ENCODE results near the gene TOMM20. TPM values are rescaled to one million over a fixed set of nuclear protein-coding genes. Genes with fewer than 3 reads are reported as not detected.

Gene TOMM20
- total and polyA plus RNA-seq, 4 experiments from 2014 or later: 64.4 to 108 (median 86.4) TPM

DNA sequence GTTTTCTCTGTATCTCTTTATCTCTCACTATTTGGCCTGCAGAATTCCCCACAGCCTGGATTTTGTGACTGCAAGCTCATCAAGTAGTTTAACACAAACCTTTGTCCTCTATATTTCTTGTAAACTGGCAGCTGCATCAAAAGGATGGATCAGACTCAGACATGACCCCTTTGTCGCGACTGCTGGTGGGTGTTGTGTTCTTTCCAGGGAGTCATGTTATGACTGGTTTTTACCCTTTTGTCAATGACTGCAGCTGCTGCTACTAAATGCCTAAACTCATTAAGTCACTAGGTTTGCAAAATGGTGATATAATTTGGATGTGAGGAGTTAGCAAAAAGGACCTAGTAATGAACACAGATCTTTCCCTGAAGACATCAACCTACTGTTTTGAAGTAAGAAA is 10.2 kb upstream of the TOMM20 start:
- H3K4me1 Mint-ChIP-seq: peaks cover 3 to 13% (median 7%) of the 10 kb centered on the region in 4 donors
- DNase-seq: no peak
- H3K27ac ChIP-seq (ENCODE audit: low read depth, low read length): no peak overlapping the region
- ChIA-PET POLR2A (ENCODE audit: partially characterized antibody) (interaction anchor here (1.0 to 1.9 kb wide), 3 partner anchors 11 to 45 kb away, joined by 3 to 8 read pairs (median 3); partner anchors contain the start of gene RBM34), CTCF (ENCODE audit: partially characterized antibody) (interaction anchor here (1.0 kb wide), 1 partner anchor 34 kb away, joined by 5 read pairs; no protein-coding TSS in a partner anchor)
- intact Hi-C loops (cut with micrococcal nuclease): no loop called here
- H3K4me1 ChIP-seq (ENCODE audit: insufficient read depth, low read length): no peaks in the 10 kb centered on the region
- H3K9me3 Mint-ChIP-seq: peaks cover 0 to 2% (median 0%) of the 10 kb centered on the region in 8 donors
- peaks cover 60% of the 10 kb centered on the region for H3K36me3 ChIP-seq (ENCODE audit: insufficient read depth, low read length)
- H3K4me3 Mint-ChIP-seq: no peak overlapping the region
- peaks cover 56 to 84% of the 10 kb centered on the region in 2 donors for H3K36me3 Mint-ChIP-seq
- no peaks in the 10 kb centered on the region for H3K27me3 ChIP-seq (ENCODE audit: insufficient read depth, low read length)
- no peaks in the 10 kb centered on the region for H3K27me3 Mint-ChIP-seq
- H3K27ac Mint-ChIP-seq: peak overlapping the region in 5 of 7 donors; percentile 11 to 83 (median 60)
- no peak overlapping the region for H3K4me3 ChIP-seq (ENCODE audit: low read length in 2 of 2)
- H3K9me3 ChIP-seq (ENCODE audit: control insufficient read depth in 1 of 2, low read length in 2 of 2): no peaks in the 10 kb centered on the region

GRCh38 chr1:235136111-235136510 is 7.5 kb upstream of the TOMM20 start:
- intact Hi-C loops (cut with micrococcal nuclease): no loop called here
- Mint-ChIP-seq H3K27me3 (no peaks in the 10 kb centered on the region), H3K27ac (peak overlapping the region in 2 of 7 donors; percentile 63 to 73), H3K4me3 (no peak overlapping the region), H3K9me3 (peaks cover 0 to 2% (median 0%) of the 10 kb centered on the region in 8 donors), H3K36me3 (peaks cover 43 to 77% of the 10 kb centered on the region in 2 donors), H3K4me1 (peaks cover 2 to 13% (median 7%) of the 10 kb centered on the region in 4 donors)
- DNase-seq: no peak
- Histone ChIP-seq H3K27me3 (ENCODE audit: insufficient read depth, low read length) (no peaks in the 10 kb centered on the region), H3K4me1 (ENCODE audit: insufficient read depth, low read length) (no peaks in the 10 kb centered on the region), H3K9me3 (ENCODE audit: control insufficient read depth in 1 of 2, low read length in 2 of 2) (no peaks in the 10 kb centered on the region), H3K36me3 (ENCODE audit: insufficient read depth, low read length) (peaks cover 47% of the 10 kb centered on the region), H3K27ac (ENCODE audit: low read depth, low read length) (no peak overlapping the region), H3K4me3 (ENCODE audit: low read length in 2 of 2) (no peak overlapping the region)
- CTCF ChIA-PET (ENCODE audit: partially characterized antibody): interaction anchor here (0.6 kb wide), 1 partner anchor 9 kb away, joined by 3 read pairs; no protein-coding TSS in a partner anchor
- POLR2A ChIA-PET (ENCODE audit: partially characterized antibody): interaction anchor here (1.5 kb wide), 1 partner anchor 9 kb away, joined by 5 read pairs; no protein-coding TSS in a partner anchor

GRCh38 chr1:235134171-235134570 is 5.5 kb upstream of the TOMM20 start:
- no peak overlapping the region for H3K4me3 Mint-ChIP-seq
- peaks cover 1 to 10% (median 4%) of the 10 kb centered on the region in 4 donors for H3K4me1 Mint-ChIP-seq
- peaks cover 40 to 69% of the 10 kb centered on the region in 2 donors for H3K36me3 Mint-ChIP-seq
- Histone ChIP-seq H3K4me1 (ENCODE audit: insufficient read depth, low read length) (peaks cover 4% of the 10 kb centered on the region), H3K27me3 (ENCODE audit: insufficient read depth, low read length) (no peaks in the 10 kb centered on the region), H3K27ac (ENCODE audit: low read depth, low read length) (no peak overlapping the region), H3K9me3 (ENCODE audit: control insufficient read depth in 1 of 2, low read length in 2 of 2) (no peaks in the 10 kb centered on the region), H3K36me3 (ENCODE audit: insufficient read depth, low read length) (peaks cover 39% of the 10 kb centered on the region), H3K4me3 (ENCODE audit: low read length in 2 of 2) (no peak overlapping the region)
- POLR2A ChIA-PET (ENCODE audit: partially characterized antibody): no interaction called here
- H3K27ac Mint-ChIP-seq: peak overlapping the region in 2 of 7 donors; percentile 27 to 53
- CTCF ChIA-PET (ENCODE audit: partially characterized antibody): no interaction called here
- no peak for DNase-seq
- intact Hi-C loops (cut with micrococcal nuclease): no loop called here
- no peaks in the 10 kb centered on the region for H3K27me3 Mint-ChIP-seq
- peaks cover 0 to 2% (median 0%) of the 10 kb centered on the region in 8 donors for H3K9me3 Mint-ChIP-seq

- H3K4me3 ChIP-seq (ENCODE audit: low read length in 2 of 2): no peak overlapping the region
- H3K27me3 ChIP-seq (ENCODE audit: insufficient read depth, low read length): no peaks in the 10 kb centered on the region
- no peaks in the 10 kb centered on the region for H3K9me3 ChIP-seq (ENCODE audit: control insufficient read depth in 1 of 2, low read length in 2 of 2)
- peaks cover 0 to 2% (median 0%) of the 10 kb centered on the region in 8 donors for H3K9me3 Mint-ChIP-seq
- H3K27me3 Mint-ChIP-seq: no peaks in the 10 kb centered on the region
- H3K27ac Mint-ChIP-seq: peak overlapping the region in 4 of 7 donors; percentile 35 to 81 (median 70)
- H3K36me3 ChIP-seq (ENCODE audit: insufficient read depth, low read length): peaks cover 28% of the 10 kb centered on the region
- H3K4me3 Mint-ChIP-seq: no peak overlapping the region
- peaks cover 0 to 17% (median 4%) of the 10 kb centered on the region in 4 donors for H3K4me1 Mint-ChIP-seq
- peaks cover 32 to 68% of the 10 kb centered on the region in 2 donors for H3K36me3 Mint-ChIP-seq
- H3K27ac ChIP-seq (ENCODE audit: low read depth, low read length): no peak overlapping the region
- intact Hi-C loops (cut with micrococcal nuclease): no loop called here
- peaks cover 7% of the 10 kb centered on the region for H3K4me1 ChIP-seq (ENCODE audit: insufficient read depth, low read length)
- ChIA-PET CTCF (ENCODE audit: partially characterized antibody) (interaction anchor here (0.6 to 1.7 kb wide), 4 partner anchors 11 to 648 kb away, joined by 3 to 5 read pairs (median 4); no protein-coding TSS in a partner anchor), POLR2A (ENCODE audit: partially characterized antibody) (interaction anchor here (1.3 kb wide), 1 partner anchor 28 kb away, joined by 5 read pairs; the partner anchor contains the start of gene RBM34)
- no peak for DNase-seq
These were observed 4.4 kb upstream of the TOMM20 start for GRCh38 chr1:235133086-235133485.

DNA sequence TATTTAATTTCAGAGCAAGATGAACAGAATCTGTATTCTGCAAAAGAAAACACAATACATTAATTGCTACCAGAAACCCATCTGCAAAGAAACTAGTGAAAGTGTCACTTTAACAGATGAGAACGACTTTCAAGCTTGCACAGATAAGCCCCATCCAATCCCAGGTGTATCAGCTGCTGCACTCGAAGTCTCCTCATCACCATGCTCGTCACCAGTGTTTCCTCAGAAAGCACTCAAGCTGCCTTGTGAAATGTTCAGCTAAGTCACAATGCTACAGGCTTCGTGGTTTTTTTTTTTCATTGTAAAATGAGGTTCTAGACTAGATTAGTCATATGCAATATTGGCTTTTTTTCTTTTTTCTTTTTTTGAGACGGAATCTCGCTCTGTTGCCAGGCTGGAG is 3.3 kb upstream of the TOMM20 start:
- ChIA-PET POLR2A (ENCODE audit: partially characterized antibody) (interaction anchor here (1.3 kb wide), 1 partner anchor 29 kb away, joined by 5 read pairs; the partner anchor contains the start of gene RBM34), CTCF (ENCODE audit: partially characterized antibody) (interaction anchor here (1.0 to 1.7 kb wide), 3 partner anchors 10 to 285 kb away, joined by 4 to 5 read pairs (median 4); no protein-coding TSS in a partner anchor)
- H3K36me3 Mint-ChIP-seq: peaks cover 27 to 68% of the 10 kb centered on the region in 2 donors

DNA sequence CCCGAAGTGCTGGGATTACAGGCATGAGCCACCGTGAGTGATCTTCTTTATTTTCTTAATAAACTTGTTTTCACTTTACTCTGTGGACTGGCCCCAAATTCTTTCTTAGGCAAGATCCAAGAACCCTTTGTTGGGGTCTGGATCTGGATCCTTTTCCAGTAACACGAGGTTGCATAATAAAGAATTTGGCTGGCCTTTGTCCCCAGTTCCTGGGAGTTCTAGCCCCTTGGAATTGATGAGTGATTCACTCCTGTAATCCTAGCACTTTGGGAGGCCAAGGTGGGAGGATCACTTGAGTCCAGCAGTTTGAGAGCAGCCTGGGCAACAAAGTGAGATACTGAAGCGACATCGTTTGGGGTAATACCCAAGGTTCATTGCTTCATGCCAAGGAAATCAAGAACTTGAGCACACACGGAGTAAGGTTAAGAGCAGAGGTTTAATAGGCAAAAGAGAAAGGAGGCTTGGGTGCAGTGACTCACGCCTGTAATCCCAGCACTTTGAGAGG is 2.2 kb upstream of the TOMM20 start:
- intact Hi-C loops (cut with micrococcal nuclease): no loop called here
- Mint-ChIP-seq H3K4me3 (no peak overlapping the region), H3K27ac (peak overlapping the region in 6 of 7 donors; percentile 47 to 97 (median 78)), H3K36me3 (peaks cover 16 to 63% of the 10 kb centered on the region in 2 donors), H3K27me3 (no peaks in the 10 kb centered on the region), H3K4me1 (peaks cover 13 to 39% (median 23%) of the 10 kb centered on the region in 4 donors), H3K9me3 (no peaks in the 10 kb centered on the region)
- ChIA-PET CTCF (ENCODE audit: partially characterized antibody) (no interaction called here), POLR2A (ENCODE audit: partially characterized antibody) (interaction anchor here (1.4 kb wide), 1 partner anchor 30 kb away, joined by 6 read pairs; the partner anchor contains the start of gene RBM34)
- Histone ChIP-seq H3K27me3 (ENCODE audit: insufficient read depth, low read length) (no peaks in the 10 kb centered on the region), H3K4me1 (ENCODE audit: insufficient read depth, low read length) (peaks cover 22% of the 10 kb centered on the region), H3K27ac (ENCODE audit: low read depth, low read length) (no peak overlapping the region), H3K36me3 (ENCODE audit: insufficient read depth, low read length) (peaks cover 7% of the 10 kb centered on the region), H3K4me3 (ENCODE audit: low read length in 2 of 2) (no peak overlapping the region), H3K9me3 (ENCODE audit: control insufficient read depth in 1 of 2, low read length in 2 of 2) (no peaks in the 10 kb centered on the region)
- DNase-seq: no peak

More for the DNA sequence above, 3.3 kb upstream of the TOMM20 start:
- Mint-ChIP-seq H3K4me3 (no peak overlapping the region), H3K27me3 (no peaks in the 10 kb centered on the region), H3K27ac (peak overlapping the region in 5 of 7 donors; percentile 37 to 73 (median 46)), H3K4me1 (peaks cover 3 to 28% (median 13%) of the 10 kb centered on the region in 4 donors), H3K9me3 (peaks cover 0 to 2% (median 0%) of the 10 kb centered on the region in 8 donors)
- H3K4me1 ChIP-seq (ENCODE audit: insufficient read depth, low read length): peaks cover 12% of the 10 kb centered on the region
- DNase-seq: no peak
- H3K36me3 ChIP-seq (ENCODE audit: insufficient read depth, low read length): peaks cover 18% of the 10 kb centered on the region
- H3K4me3 ChIP-seq (ENCODE audit: low read length in 2 of 2): no peak overlapping the region
- H3K9me3 ChIP-seq (ENCODE audit: control insufficient read depth in 1 of 2, low read length in 2 of 2): no peaks in the 10 kb centered on the region
- H3K27me3 ChIP-seq (ENCODE audit: insufficient read depth, low read length): no peaks in the 10 kb centered on the region
- intact Hi-C loops (cut with micrococcal nuclease): no loop called here
- no peak overlapping the region for H3K27ac ChIP-seq (ENCODE audit: low read depth, low read length)

All from CD4-positive, alpha-beta memory T cell (primary cell).